ENCODE data around the gene MAP7. TPM values are rescaled to one million over a fixed set of nuclear protein-coding genes. Genes with fewer than 3 reads are reported as not detected.

Gene MAP7
- total RNA-seq, 1 donor from 2014 or later: 0.35 TPM

DNA sequence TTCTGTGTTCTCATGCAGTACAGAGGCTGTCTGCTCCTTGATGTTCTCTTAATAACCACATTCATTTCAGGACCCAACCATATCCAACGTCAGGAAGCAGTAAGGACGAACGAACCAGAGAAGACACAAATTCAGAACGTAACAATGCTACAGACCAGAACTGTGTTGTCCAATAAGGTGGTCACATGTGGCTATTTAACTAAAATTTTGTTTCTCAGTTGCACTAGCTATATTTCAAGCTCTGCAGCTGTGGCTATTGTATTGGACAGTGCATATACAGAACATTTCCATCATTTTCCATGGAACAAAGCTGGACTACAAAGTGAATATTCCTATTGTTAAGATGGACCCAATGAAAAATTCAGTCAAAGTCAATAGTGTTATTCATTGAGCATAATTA, 27.0 kb downstream of the MAP7 start:
- ATAC-seq (ENCODE audit: low read depth) (no peak), DNase-seq (no peak)
- Mint-ChIP-seq H3K27me3 (peaks cover 22% of the 10 kb centered on the region), H3K4me3 (no peak overlapping the region), H3K9me3 (no peaks in the 10 kb centered on the region), H3K27ac (no peak overlapping the region), H3K4me1 (peaks cover 12% of the 10 kb centered on the region), H3K36me3 (ENCODE audit: low read depth) (no peaks in the 10 kb centered on the region)
- intact Hi-C loops (cut with micrococcal nuclease): no loop called here
- ChIA-PET CTCF (no interaction called here), POLR2A (no interaction called here)
- TF ChIP-seq, protein P1, sequence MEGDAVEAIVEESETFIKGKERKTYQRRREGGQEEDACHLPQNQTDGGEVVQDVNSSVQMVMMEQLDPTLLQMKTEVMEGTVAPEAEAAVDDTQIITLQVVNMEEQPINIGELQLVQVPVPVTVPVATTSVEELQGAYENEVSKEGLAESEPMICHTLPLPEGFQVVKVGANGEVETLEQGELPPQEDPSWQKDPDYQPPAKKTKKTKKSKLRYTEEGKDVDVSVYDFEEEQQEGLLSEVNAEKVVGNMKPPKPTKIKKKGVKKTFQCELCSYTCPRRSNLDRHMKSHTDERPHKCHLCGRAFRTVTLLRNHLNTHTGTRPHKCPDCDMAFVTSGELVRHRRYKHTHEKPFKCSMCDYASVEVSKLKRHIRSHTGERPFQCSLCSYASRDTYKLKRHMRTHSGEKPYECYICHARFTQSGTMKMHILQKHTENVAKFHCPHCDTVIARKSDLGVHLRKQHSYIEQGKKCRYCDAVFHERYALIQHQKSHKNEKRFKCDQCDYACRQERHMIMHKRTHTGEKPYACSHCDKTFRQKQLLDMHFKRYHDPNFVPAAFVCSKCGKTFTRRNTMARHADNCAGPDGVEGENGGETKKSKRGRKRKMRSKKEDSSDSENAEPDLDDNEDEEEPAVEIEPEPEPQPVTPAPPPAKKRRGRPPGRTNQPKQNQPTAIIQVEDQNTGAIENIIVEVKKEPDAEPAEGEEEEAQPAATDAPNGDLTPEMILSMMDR (IDR thresholded peaks at IDR 0.05): no peak

DNA sequence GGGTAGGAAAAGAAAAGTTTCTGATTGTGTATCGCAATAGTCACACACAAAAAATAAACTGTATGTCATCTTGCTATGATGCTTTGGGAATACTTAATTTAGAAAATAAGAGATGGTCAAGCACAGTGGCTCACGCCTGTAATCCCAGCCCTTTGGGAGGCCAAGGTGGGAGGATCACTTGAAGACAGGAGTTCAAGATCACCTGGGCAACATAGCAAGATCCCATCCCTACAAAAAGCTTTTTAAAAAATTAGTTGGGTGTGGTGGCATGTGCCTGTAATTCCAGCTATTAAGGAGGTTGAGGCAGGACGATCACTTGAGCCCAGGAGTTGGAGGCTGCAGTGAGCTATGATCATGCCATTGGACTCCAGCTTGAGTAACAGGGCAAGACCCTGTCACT, 27.6 kb downstream of the MAP7 start:
- Mint-ChIP-seq H3K27me3 (peaks cover 22% of the 10 kb centered on the region), H3K27ac (no peak overlapping the region), H3K4me3 (no peak overlapping the region), H3K36me3 (ENCODE audit: low read depth) (no peaks in the 10 kb centered on the region), H3K9me3 (no peaks in the 10 kb centered on the region), H3K4me1 (peaks cover 12% of the 10 kb centered on the region)
- ChIA-PET POLR2A (no interaction called here), CTCF (no interaction called here)
- DNase-seq: no peak
- ATAC-seq (ENCODE audit: low read depth): no peak
- TF ChIP-seq, protein P1 (IDR thresholded peaks at IDR 0.05): no peak
- intact Hi-C loops (cut with micrococcal nuclease): no loop called here

DNA sequence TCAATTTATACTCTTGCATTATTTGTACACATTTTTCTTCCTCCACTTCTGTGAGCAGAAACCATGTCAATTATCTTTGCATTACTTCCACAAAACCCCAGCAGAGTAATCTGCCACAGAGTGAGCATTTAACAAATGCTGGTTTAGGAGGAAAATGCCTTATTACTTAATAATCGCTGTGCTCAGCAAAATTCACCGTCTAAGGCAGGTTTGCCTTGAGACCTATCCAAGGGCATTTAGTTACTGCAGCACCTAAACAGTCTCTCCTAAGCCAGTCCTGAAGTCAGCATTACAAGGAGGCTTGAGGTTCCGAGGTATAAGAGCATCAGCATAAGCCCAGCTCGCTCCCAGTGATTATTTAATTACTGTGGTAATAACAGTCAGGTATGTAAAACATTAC, 28.3 kb downstream of the MAP7 start:
- Mint-ChIP-seq H3K27ac (no peak overlapping the region), H3K4me3 (no peak overlapping the region), H3K27me3 (peaks cover 22% of the 10 kb centered on the region), H3K9me3 (no peaks in the 10 kb centered on the region), H3K4me1 (peaks cover 12% of the 10 kb centered on the region), H3K36me3 (ENCODE audit: low read depth) (no peaks in the 10 kb centered on the region)
- TF ChIP-seq, protein P1 (IDR thresholded peaks at IDR 0.05): no peak
- ChIA-PET CTCF (no interaction called here), POLR2A (no interaction called here)
- intact Hi-C loops (cut with micrococcal nuclease): no loop called here
- ATAC-seq (ENCODE audit: low read depth): no peak
- no peak for DNase-seq

- H3K27ac Mint-ChIP-seq: no peak overlapping the region
- ATAC-seq (ENCODE audit: low read depth): no peak
- H3K9me3 Mint-ChIP-seq: no peaks in the 10 kb centered on the region
- TF ChIP-seq, protein P1 (IDR thresholded peaks at IDR 0.05): no peak
- ChIA-PET CTCF (no interaction called here), POLR2A (no interaction called here)
- no peaks in the 10 kb centered on the region for H3K36me3 Mint-ChIP-seq (ENCODE audit: low read depth)
- H3K4me1 Mint-ChIP-seq: peaks cover 12% of the 10 kb centered on the region
- no peak overlapping the region for H3K4me3 Mint-ChIP-seq
- DNase-seq: no peak
- H3K27me3 Mint-ChIP-seq: peaks cover 17% of the 10 kb centered on the region
- intact Hi-C loops (cut with micrococcal nuclease): no loop called here
Observed at GRCh38 chr6:136521427-136521826, 28.8 kb downstream of the MAP7 start.

DNA sequence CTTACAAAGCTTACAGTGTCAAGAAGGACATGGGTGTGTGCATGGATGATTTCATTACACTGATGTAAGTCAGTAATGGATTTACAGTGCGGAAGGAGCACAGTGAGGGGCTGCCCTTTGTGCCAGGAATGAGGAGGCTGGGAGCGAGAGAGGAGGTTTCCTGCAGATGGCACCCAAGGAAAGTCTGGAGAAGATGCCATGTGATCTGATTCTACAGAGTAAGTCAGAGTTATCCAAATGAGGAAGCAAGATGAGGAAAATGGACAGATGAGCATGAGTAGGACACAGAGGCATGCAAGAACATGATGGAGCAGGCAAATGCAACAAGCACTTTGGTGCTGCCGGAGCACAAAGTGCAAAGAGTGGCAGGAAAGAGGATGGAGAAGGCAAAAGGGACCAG, 29.7 kb downstream of the MAP7 start:
- ChIA-PET POLR2A (no interaction called here), CTCF (no interaction called here)
- H3K27me3 Mint-ChIP-seq: peaks cover 12% of the 10 kb centered on the region
- TF ChIP-seq, protein P1 (IDR thresholded peaks at IDR 0.05): no peak
- no peak overlapping the region for H3K27ac Mint-ChIP-seq
- peaks cover 5% of the 10 kb centered on the region for H3K4me1 Mint-ChIP-seq
- H3K36me3 Mint-ChIP-seq (ENCODE audit: low read depth): no peaks in the 10 kb centered on the region
- no peak overlapping the region for H3K4me3 Mint-ChIP-seq
- ATAC-seq (ENCODE audit: low read depth) (no peak), DNase-seq (no peak)
- intact Hi-C loops (cut with micrococcal nuclease): no loop called here
- no peaks in the 10 kb centered on the region for H3K9me3 Mint-ChIP-seq

Measured in activated B cell treated with CpG ODN at 0.5 μM for 24 hours (primary cell).